Measurements from ENCODE around the gene ACTMAP. TPM values are rescaled to one million over a fixed set of nuclear protein-coding genes. Genes with fewer than 3 reads are reported as not detected.
A peak's percentile ranks its signal among the peaks of the same experiment; 100 is the strongest.

Gene ACTMAP
- total RNA-seq, 4 donors from 2014 or later = 3.3 to 8.5 (median 4.5) TPM

DNA sequence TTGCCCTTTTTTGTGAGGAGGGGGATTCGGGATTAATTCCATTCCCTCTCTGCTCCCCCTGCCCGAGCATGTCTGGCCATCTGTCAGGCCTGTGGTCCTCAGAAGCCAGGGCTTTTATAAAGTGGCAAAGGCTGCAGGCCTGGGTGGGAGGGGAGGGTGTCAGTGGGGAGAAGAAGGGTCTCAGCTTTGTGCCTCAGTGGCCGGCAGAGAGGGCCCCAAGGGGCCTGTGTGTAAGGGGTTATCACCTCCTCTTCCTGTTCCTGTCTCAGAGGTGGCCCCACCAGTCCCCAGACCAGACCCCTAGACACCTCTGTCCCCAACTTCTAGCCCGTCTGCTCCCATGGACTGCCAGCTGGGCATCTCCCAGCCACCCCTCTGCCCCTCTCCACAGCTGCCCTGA lies 56.4 kb downstream of the ACTMAP start:
- intact Hi-C loops (cut with DNase I) = no loop called here
- H3K36me3 ChIP-seq = peaks cover 0 to 12% of the 10 kb centered on the region in 2 donors
- 85 to 86% methylated on average over 4 of the region's 4 CpGs for WGBS, 2 donors

DNA sequence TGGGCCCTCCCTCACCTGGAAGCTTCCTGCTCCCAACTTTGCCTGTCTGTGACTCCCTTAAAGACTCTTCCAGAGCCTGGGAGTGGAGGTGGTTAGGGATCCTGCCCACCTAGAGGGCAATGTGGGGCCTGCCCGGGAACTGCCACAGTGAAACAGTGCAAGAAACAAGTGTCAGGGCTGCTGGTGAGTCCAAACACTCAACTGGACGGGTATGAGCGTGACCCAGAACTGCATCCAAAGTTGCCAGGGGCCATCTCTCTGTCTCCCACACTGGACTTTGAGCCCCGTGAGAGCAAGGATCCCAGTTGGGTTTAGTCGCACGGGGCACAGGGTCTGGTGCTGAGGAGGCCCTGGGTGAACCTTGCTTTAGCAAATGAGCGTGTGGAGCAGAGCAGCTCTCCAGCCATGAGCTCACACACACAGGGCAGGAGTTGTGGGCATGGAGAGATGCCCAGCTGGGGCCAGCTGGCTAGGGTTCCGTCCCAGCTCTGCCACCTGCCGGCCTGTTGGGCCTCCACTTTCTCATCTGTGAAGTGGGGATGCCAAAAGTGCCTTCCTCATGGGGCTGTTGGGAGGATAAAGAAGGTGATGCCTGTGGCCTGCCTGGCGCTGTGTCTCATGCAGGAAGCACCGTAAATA lies 57.0 kb downstream of the ACTMAP start:
- DNase-seq = no peak
- Histone ChIP-seq H3K27me3 (no peaks in the 10 kb centered on the region), H3K27ac (no peak overlapping the region), H3K4me1 (peaks cover 10 to 16% of the 10 kb centered on the region in 2 donors), H3K4me3 (replicated peaks in 1 of 3) (no peak overlapping the region), H3K9me3 (no peaks in the 10 kb centered on the region), H3K36me3 (peaks cover 0 to 12% of the 10 kb centered on the region in 2 donors)
- no peak for TF ChIP-seq POLR2A (IDR thresholded peaks at IDR 0.05)
- TF ChIP-seq, protein P1, sequence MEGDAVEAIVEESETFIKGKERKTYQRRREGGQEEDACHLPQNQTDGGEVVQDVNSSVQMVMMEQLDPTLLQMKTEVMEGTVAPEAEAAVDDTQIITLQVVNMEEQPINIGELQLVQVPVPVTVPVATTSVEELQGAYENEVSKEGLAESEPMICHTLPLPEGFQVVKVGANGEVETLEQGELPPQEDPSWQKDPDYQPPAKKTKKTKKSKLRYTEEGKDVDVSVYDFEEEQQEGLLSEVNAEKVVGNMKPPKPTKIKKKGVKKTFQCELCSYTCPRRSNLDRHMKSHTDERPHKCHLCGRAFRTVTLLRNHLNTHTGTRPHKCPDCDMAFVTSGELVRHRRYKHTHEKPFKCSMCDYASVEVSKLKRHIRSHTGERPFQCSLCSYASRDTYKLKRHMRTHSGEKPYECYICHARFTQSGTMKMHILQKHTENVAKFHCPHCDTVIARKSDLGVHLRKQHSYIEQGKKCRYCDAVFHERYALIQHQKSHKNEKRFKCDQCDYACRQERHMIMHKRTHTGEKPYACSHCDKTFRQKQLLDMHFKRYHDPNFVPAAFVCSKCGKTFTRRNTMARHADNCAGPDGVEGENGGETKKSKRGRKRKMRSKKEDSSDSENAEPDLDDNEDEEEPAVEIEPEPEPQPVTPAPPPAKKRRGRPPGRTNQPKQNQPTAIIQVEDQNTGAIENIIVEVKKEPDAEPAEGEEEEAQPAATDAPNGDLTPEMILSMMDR (IDR thresholded peaks at IDR 0.05) = no peak
- WGBS, 2 donors = 94% methylated on average over 8 to 9 of the region's 11 CpGs
- intact Hi-C loops (cut with DNase I) = no loop called here

More for the DNA sequence above, 56.4 kb downstream of the ACTMAP start:
- TF ChIP-seq, protein P1 (IDR thresholded peaks at IDR 0.05) = no peak
- TF ChIP-seq POLR2A (IDR thresholded peaks at IDR 0.05) = no peak
- Histone ChIP-seq H3K27me3 (no peaks in the 10 kb centered on the region), H3K4me3 (replicated peaks in 1 of 3) (no peak overlapping the region), H3K9me3 (no peaks in the 10 kb centered on the region), H3K4me1 (peaks cover 10 to 16% of the 10 kb centered on the region in 2 donors), H3K27ac (no peak overlapping the region)
- DNase-seq = no peak

DNA sequence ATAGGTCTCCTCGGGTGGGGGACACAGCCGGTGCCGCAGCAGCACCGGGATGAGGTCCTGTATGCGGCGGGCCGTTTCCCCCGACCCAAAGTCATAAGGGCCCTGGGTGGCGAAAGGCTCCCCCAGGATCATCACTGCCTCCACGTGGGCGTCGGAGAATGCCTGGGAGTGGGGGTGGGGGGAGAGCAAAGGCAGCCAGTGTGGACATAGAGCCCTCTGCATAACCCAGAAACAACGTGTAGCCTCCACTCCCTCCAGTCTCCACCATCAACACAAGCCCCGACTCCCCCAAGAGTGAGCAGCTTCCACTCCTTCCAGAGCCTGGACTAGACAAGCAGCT lies 58.1 kb downstream of the ACTMAP start:
- no peak overlapping the region for H3K27ac ChIP-seq
- no peaks in the 10 kb centered on the region for H3K9me3 ChIP-seq
- WGBS, 2 donors = 91 to 92% methylated on average over 10 to 14 of the region's 14 CpGs
- H3K4me1 ChIP-seq = peaks cover 10 to 16% of the 10 kb centered on the region in 2 donors
- no peak overlapping the region for H3K4me3 ChIP-seq (replicated peaks in 1 of 3)
- DNase-seq = no peak
- H3K27me3 ChIP-seq = no peaks in the 10 kb centered on the region
- H3K36me3 ChIP-seq = peaks cover 0 to 12% of the 10 kb centered on the region in 2 donors
- no peak for TF ChIP-seq POLR2A (IDR thresholded peaks at IDR 0.05)
- TF ChIP-seq, protein P1 (IDR thresholded peaks at IDR 0.05) = no peak
- intact Hi-C loops (cut with DNase I) = no loop called here

DNA sequence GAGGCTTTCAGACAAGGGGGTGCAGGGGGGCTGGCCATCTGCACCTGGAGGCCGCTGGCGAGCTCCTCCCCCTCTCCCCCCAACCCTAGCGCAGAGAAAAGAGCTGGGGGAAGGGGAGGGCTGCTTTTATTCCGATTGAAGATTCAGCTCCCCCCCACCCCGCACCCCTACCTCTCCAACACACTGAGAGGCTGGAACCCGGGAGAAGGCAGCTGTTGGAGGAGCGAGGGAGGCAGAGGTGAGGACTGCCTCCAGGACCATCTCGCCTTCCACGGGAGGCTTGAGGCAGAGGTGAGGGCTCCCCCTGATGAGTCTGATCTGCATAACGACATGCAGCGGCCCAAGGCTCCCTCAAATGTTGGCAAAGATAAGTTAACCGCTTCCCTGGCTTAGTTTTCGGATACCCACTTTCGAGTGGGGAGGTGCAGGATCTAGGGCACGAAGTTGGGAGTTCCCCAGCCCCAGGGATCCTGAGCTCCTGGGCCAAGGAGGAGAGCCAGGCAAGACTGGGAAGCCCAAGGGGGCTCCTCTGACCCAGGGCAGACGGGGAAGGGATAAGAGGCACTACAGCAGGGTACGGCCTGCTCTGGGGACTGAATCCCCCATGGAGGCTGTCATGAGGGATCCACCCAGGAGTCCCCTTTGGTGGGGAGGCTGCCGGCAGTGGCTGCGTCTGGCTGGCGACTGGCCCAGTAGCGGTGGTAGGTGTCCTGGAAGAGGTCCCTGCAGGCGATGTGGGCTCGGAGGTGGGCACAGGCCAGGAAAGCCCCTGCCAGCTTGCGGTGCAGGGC lies 58.7 kb downstream of the ACTMAP start:
- H3K27ac ChIP-seq = peak overlapping the region; percentile 39 to 72 (median 60)
- H3K4me1 ChIP-seq = peaks cover 10 to 16% of the 10 kb centered on the region in 2 donors
- peak; percentile 19 to 27 for DNase-seq
- H3K9me3 ChIP-seq = no peaks in the 10 kb centered on the region
- no peaks in the 10 kb centered on the region for H3K27me3 ChIP-seq
- peak overlapping the region in 1 of 3 donors; percentile 83 for H3K4me3 ChIP-seq (replicated peaks in 1 of 3)
- WGBS, 2 donors = 79 to 92% methylated on average over 17 to 21 of the region's 24 CpGs
- TF ChIP-seq POLR2A (IDR thresholded peaks at IDR 0.05) = no peak
- TF ChIP-seq, protein P1 (IDR thresholded peaks at IDR 0.05) = no peak
- H3K36me3 ChIP-seq = peaks cover 0 to 12% of the 10 kb centered on the region in 2 donors
- intact Hi-C loops (cut with DNase I) = no loop called here

Small RNA genes lying within 50 kb of the gene (small RNA-seq; reads per million reads assigned to genes)
- gene RNU6-195P = not detected

Other genes with a start within 250 kb of the ACTMAP start
- 10 to 100 TPM; 33.3 to 52.1 (median 42.9) TPM for gene SHKBP1, start 173.6 kb downstream of the ACTMAP start, total RNA-seq
- 100 to 1,000 TPM; 134 to 276 (median 196) TPM for gene LTBP4, start 149.1 kb downstream of the ACTMAP start, total RNA-seq
- gene NUMBL, start 59.8 kb downstream of the ACTMAP start, total RNA-seq = 10 to 100 TPM; 14.2 to 22.5 (median 17.0) TPM
- gene COQ8B, start 33.6 kb downstream of the ACTMAP start, total RNA-seq = 10 to 100 TPM; 39.2 to 73.0 (median 54.7) TPM
- gene ITPKC, start 33.4 kb downstream of the ACTMAP start, total RNA-seq = 10 to 100 TPM; 18.3 to 49.7 (median 25.1) TPM
- gene SNRPA, start 726 bp upstream of the ACTMAP start, total RNA-seq = 10 to 100 TPM; 38.2 to 80.5 (median 55.1) TPM
- gene MIA, start 25.0 kb upstream of the ACTMAP start, total RNA-seq = not detected
- gene RAB4B, start 27.8 kb upstream of the ACTMAP start, total RNA-seq = 10 to 100 TPM; 21.5 to 56.6 (median 31.5) TPM
- 100 to 1,000 TPM in 2 of 4 donors, 10 to 100 TPM in 2; 94.2 to 120 (median 105) TPM for gene EGLN2, start 48.7 kb upstream of the ACTMAP start, total RNA-seq
- gene CYP2A6, start 100.0 kb upstream of the ACTMAP start, total RNA-seq = not detected
- not detected for gene CYP2A7, start 131.8 kb upstream of the ACTMAP start, total RNA-seq
- gene CYP2B6, start 240.8 kb upstream of the ACTMAP start, total RNA-seq = not detected

All from thyroid gland (tissue), 4 donors.